ENCODE data around the gene COL18A1. TPM values are rescaled to one million over a fixed set of nuclear protein-coding genes. Genes with fewer than 3 reads are reported as not detected.

COL18A1 gene
- total and polyA plus RNA-seq, 11 donors: 31.7 to 109 (median 59.0) TPM

DNA sequence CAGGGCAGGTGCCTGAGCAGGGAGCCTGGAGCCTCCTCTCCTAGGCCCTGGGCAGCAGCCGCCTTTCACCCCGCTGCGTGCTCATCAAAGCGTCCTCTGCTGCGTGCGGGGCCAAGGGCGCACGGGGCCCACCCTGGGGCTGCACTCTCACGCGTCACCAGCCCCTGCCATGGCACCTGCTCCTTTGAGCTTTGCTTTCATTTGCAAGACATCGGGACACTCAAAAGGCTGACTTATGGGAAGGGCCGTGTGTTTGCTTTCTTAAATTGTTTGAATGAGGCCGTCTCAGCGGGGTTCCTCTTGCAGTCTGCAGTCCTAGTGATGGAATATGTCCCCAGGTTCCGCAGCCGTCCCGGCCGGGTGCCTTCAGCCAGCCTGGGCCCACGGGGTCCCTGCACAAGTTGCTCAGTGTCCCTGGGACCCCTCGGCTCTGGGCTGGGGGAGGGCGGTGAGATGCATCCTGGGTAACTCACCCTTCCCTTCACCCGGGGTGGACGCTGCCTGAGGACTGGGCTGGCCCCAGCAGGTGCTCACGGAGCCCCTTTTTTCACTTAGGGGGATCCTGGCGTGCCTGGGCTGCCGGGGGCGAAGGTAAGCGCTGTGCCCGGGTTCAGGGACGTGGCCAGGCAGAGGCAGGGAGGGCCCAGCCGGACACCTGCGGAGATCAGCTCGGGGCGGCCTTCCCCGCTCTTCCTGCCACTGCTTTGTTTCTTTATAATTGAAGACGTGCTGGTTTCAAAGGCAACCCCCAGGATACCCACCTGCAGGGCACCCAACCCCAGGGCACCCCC is 84.2 kb downstream of the COL18A1 start:
- H3K4me3 ChIP-seq: no peak overlapping the region
- ATAC-seq: no peak
- WGBS, 4 donors: 91 to 93% (median 92%) methylated on average over 24 to 36 of the region's 36 CpGs
- DNase-seq: no peak
- TF ChIP-seq, protein P1, sequence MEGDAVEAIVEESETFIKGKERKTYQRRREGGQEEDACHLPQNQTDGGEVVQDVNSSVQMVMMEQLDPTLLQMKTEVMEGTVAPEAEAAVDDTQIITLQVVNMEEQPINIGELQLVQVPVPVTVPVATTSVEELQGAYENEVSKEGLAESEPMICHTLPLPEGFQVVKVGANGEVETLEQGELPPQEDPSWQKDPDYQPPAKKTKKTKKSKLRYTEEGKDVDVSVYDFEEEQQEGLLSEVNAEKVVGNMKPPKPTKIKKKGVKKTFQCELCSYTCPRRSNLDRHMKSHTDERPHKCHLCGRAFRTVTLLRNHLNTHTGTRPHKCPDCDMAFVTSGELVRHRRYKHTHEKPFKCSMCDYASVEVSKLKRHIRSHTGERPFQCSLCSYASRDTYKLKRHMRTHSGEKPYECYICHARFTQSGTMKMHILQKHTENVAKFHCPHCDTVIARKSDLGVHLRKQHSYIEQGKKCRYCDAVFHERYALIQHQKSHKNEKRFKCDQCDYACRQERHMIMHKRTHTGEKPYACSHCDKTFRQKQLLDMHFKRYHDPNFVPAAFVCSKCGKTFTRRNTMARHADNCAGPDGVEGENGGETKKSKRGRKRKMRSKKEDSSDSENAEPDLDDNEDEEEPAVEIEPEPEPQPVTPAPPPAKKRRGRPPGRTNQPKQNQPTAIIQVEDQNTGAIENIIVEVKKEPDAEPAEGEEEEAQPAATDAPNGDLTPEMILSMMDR (IDR thresholded peaks at IDR 0.05): no peak
- TF ChIP-seq POLR2A (IDR thresholded peaks at IDR 0.05): no peak
- H3K9me3 ChIP-seq: no peaks in the 10 kb centered on the region
- intact Hi-C loops (cut with DNase I): no loop called here
- H3K27ac ChIP-seq: no peak overlapping the region
- no peaks in the 10 kb centered on the region for H3K27me3 ChIP-seq
- no peaks in the 10 kb centered on the region for H3K4me1 ChIP-seq
- H3K36me3 ChIP-seq: peaks cover 0 to 49% (median 17%) of the 10 kb centered on the region in 9 donors

DNA sequence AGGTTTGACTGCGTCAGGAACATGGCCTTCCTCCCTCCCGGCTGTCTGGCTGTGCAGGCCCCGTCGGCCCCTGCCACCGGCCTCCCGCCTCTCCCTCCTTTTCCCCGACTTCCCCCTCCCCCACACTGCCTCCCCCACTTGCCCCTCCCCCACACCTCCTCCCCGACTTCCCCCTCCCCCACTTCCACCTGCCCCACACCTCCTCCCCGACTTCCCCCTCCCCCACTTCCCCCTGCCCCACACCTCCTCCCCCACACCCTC is 84.7 kb downstream of the COL18A1 start:
- ATAC-seq: no peak
- Histone ChIP-seq H3K9me3 (no peaks in the 10 kb centered on the region), H3K36me3 (peaks cover 0 to 49% (median 12%) of the 10 kb centered on the region in 9 donors), H3K4me1 (no peaks in the 10 kb centered on the region), H3K27ac (no peak overlapping the region), H3K4me3 (no peak overlapping the region), H3K27me3 (no peaks in the 10 kb centered on the region)
- intact Hi-C loops (cut with DNase I): no loop called here
- TF ChIP-seq, protein P1 (IDR thresholded peaks at IDR 0.05): no peak
- no peak for TF ChIP-seq POLR2A (IDR thresholded peaks at IDR 0.05)
- DNase-seq: no peak
- WGBS, 4 donors: 45 to 65% (median 60%) methylated on average over 9 of the region's 9 CpGs

DNA sequence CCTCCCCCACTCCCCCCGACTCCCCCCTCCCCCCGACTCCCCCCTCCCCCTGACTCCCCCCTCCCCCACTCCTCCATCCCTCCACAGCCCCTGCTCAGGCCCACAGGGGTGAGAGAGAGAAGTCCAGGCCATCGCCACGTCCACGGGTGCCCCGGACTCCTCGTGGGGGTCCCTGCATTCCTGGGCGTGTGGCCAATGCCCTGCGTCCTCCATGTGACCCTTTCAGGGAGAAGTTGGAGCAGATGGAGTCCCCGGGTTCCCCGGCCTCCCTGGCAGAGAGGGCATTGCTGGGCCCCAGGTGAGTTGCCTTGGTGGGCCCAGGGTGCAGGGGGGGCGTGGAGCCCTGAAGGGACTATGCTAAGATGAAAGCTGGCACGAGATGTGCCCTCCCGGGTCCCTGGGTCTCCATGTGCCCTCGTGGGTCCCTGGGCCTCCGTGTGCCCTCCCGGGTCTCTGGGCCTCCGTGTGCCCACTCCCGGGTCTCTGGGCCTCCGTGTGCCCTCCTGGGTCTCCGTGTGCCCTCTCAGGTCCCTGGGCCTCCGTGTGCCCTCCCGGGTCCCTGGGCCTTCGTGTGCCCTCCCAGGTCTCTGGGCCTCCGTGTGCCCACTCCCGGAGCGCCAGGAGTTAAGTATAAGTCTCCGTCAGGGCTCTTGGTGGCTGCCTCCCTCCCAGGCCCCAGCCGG is 85.2 kb downstream of the COL18A1 start:
- Histone ChIP-seq H3K27me3 (no peaks in the 10 kb centered on the region), H3K4me3 (no peak overlapping the region), H3K4me1 (no peaks in the 10 kb centered on the region), H3K36me3 (peaks cover 0 to 53% (median 16%) of the 10 kb centered on the region in 9 donors), H3K9me3 (no peaks in the 10 kb centered on the region), H3K27ac (no peak overlapping the region)
- WGBS, 4 donors: 70 to 90% (median 79%) methylated on average over 17 to 27 of the region's 29 CpGs
- TF ChIP-seq, protein P1 (IDR thresholded peaks at IDR 0.05): no peak
- TF ChIP-seq POLR2A (IDR thresholded peaks at IDR 0.05): no peak
- ATAC-seq: no peak
- no peak for DNase-seq
- intact Hi-C loops (cut with DNase I): no loop called here

DNA sequence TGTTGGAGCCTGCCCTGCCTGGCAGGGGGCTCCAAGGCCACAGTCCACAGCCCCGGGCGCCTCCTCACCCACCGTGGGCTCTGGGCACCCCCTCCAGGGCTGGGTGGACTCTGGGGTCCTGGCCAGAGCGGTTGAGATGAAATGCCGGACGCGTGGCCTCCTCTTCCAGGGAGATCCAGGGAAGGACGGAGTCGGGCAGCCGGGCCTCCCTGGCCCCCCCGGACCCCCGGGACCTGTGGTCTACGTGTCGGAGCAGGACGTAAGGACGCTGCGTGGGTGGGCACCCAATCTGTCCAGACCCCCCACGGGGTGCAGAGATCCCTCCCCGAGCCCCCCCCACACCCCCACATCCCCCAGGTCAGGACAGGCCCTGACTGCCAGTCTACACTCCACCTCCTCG is 86.1 kb downstream of the COL18A1 start:
- H3K27ac ChIP-seq: no peak overlapping the region
- peaks cover 0 to 61% (median 24%) of the 10 kb centered on the region in 9 donors for H3K36me3 ChIP-seq
- intact Hi-C loops (cut with DNase I): no loop called here
- H3K4me1 ChIP-seq: no peaks in the 10 kb centered on the region
- WGBS, 4 donors: 89 to 95% (median 92%) methylated on average over 14 to 20 of the region's 20 CpGs
- no peaks in the 10 kb centered on the region for H3K27me3 ChIP-seq
- no peaks in the 10 kb centered on the region for H3K9me3 ChIP-seq
- no peak for TF ChIP-seq POLR2A (IDR thresholded peaks at IDR 0.05)
- TF ChIP-seq, protein P1 (IDR thresholded peaks at IDR 0.05): no peak
- ATAC-seq: no peak
- no peak for DNase-seq
- H3K4me3 ChIP-seq: no peak overlapping the region
